ENCODE measurements around the gene GOLGA8N.
"Not testable (repeated sequence)": the region's sequence is repeated elsewhere in the genome, so short reads cannot be mapped to it uniquely, and the experiment has no call there.

The GOLGA8N gene

DNA sequence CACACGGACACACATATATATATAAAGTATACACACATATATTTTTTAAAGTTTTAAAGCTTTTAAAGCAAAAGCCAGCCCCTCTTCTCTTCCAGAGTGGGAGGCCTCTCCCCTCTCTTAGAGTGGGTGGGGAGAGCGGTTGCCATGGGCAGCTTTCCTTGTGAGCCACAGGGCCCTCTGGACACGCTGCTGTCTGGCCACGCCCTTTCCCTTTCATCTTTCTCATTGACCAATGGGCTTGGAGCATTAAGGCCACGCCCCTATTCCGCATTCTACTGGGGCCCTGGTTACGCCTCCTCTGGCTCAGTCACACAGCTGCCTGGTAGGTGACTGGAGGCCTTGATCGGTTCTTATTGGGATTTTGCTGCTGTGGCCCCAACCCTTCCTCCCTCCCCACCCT is at the start of gene GOLGA8N:
Gene GOLGA8N (plus strand): TSS at position 306 of the 400 bp plus-strand sequence.
- not testable (repeated sequence) for DNase-seq; H3K4me3 Mint-ChIP-seq; H3K27ac Mint-ChIP-seq; H3K36me3 Mint-ChIP-seq (ENCODE audit: low read depth); H3K4me1 Mint-ChIP-seq (ENCODE audit: low read depth); H3K9me3 Mint-ChIP-seq; H3K27me3 Mint-ChIP-seq

DNA sequence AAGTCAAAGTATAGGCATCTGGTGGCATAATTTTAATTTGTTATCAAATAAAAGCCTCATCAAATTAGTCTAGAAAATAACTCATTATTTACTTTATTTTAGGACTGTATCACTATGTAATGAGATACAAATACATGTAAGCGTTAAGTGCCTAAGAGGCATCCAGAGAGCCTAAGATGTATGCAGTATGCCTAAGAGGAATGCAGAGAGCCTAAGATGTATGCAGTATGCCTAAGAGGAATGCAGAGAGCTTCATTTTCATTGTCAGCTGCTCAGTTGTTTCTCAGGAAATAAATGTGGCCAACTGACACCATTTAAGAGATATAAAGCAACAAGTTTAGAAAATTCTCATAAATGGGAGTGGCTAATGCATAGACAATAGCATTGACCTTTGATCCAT is 49.8 kb upstream of the GOLGA8N start:
- not testable (repeated sequence) for H3K27me3 Mint-ChIP-seq; H3K9me3 Mint-ChIP-seq; DNase-seq; H3K4me3 Mint-ChIP-seq; H3K36me3 Mint-ChIP-seq (ENCODE audit: low read depth); H3K4me1 Mint-ChIP-seq (ENCODE audit: low read depth); H3K27ac Mint-ChIP-seq

DNA sequence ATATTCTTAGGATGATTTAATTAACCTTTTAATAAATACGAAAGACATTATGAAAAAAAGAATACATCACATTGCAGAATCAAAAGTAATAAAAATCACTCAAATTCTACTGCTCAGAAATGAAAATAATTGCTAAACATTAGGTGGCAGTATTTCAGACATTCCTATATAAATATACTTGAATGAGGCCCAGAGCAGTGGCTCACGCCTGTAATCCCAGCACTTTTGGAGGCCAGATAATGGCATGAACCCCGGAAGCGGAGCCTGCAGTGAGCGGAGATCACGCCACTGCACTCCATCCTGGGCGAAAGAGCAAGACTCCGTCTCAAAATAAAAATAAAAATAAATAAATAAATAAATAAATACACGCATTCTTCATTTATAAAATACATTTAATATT is 48.1 kb upstream of the GOLGA8N start:
- not testable (repeated sequence) for H3K4me3 Mint-ChIP-seq; H3K27ac Mint-ChIP-seq; H3K4me1 Mint-ChIP-seq (ENCODE audit: low read depth)

DNA sequence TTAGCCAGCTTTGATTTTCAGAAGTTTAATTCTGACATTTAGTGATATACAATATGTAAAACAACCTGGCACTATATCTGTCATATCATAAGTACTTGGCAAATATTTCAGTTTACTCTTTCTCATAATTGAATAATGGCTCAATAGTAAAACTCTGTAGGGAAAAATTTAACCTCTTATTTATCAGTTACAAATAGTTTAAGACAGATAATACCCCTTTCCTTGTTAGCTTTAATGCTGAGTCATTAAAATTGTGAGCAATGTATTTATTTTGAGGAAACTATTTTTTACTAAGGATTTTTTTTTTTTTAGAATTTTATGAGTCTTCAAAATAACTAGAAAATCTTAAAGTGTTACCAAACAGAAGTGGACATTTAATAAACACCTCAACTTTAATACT is 38.7 kb upstream of the GOLGA8N start:
- H3K9me3 Mint-ChIP-seq; H3K4me1 Mint-ChIP-seq (ENCODE audit: low read depth); H3K27ac Mint-ChIP-seq; DNase-seq; H3K27me3 Mint-ChIP-seq; H3K4me3 Mint-ChIP-seq; H3K36me3 Mint-ChIP-seq (ENCODE audit: low read depth): not testable (repeated sequence)

More for the DNA sequence above, 48.1 kb upstream of the GOLGA8N start:
- not testable (repeated sequence) for H3K27me3 Mint-ChIP-seq; H3K36me3 Mint-ChIP-seq (ENCODE audit: low read depth); H3K9me3 Mint-ChIP-seq; DNase-seq

DNA sequence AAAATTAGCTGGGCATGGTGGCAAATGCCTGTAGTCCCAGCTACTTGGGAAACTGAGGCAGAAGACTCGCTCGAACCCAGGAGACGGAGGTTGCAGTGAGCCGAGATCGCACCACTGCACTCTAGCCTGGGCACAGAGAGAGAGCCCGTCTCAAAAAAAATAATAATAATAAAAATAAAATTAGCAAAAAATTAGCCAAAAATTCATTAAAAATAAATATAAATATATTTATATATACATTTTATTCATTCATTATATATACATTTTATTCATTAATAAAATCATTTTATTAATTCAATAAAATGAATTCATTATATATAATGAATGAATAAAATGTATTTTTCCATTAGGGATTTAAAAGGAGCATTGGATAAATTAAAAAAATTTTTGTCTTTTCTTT is 31.1 kb upstream of the GOLGA8N start:
- H3K4me1 Mint-ChIP-seq (ENCODE audit: low read depth); H3K27ac Mint-ChIP-seq; H3K36me3 Mint-ChIP-seq (ENCODE audit: low read depth); DNase-seq; H3K27me3 Mint-ChIP-seq; H3K9me3 Mint-ChIP-seq; H3K4me3 Mint-ChIP-seq: not testable (repeated sequence)

DNA sequence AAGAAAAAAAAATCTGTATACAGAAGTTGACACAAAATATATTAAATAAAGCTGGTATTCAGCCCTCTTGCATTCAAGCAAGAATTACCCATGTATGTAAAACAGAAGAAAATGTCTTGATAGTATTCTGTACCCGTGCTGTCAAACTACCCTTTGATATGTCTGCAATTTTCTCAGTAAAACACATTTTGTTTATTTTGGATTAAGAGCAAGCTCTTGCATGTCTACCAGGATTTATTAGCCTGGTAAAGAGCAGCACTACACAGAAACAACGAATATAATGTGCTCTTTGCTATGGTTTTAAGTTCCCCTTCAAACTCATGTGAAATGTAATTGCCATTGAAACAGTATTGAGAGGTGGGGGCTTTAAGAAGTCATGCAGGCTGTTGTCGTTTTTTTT is 24.3 kb upstream of the GOLGA8N start:
- H3K27ac Mint-ChIP-seq; H3K9me3 Mint-ChIP-seq; H3K36me3 Mint-ChIP-seq (ENCODE audit: low read depth); H3K4me3 Mint-ChIP-seq; H3K4me1 Mint-ChIP-seq (ENCODE audit: low read depth); H3K27me3 Mint-ChIP-seq; DNase-seq: not testable (repeated sequence)

DNA sequence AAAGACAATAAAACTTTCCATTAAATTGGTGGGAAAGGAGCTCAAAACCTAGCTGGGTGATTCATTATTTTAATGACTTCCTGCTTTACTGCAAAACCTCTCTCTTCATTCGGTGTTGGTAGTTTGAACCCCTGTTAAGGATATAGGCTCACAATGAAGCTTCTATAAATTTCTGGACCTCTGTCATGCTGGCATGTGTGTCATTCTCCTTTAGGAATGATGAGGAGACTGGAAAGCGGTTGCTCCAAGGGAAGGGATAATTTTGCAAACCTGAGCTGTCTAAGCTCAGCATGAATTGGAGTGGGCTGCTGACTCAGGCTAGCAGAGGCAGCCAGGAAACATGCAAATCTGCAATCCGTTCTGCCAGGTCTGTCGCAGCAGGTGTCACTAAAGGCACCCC is 14.8 kb upstream of the GOLGA8N start:
- Mint-ChIP-seq H3K4me3 (peak overlapping the region; percentile 5), H3K27ac (peak overlapping the region; percentile 6)
- DNase-seq; H3K27me3 Mint-ChIP-seq; H3K4me1 Mint-ChIP-seq (ENCODE audit: low read depth); H3K9me3 Mint-ChIP-seq; H3K36me3 Mint-ChIP-seq (ENCODE audit: low read depth): not testable (repeated sequence)

DNA sequence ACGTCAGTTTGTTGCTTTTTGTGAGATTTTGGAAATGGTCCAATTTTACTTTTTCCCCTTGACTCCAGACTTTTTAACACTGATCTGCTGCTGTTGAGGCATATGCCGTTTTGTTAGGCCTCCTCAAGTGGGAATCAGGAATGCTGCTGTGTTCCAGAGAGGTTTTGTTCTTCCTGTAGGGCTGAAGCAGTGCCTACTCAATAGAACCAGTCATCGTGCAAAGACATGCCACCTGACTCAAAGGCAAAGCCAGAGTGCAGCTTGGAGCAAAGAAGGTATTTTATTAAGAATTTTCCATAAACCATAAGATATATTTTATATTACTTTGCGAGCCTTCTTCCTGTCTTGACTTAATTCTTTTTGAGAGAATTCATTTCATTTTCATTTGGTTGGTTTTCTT is 7.4 kb upstream of the GOLGA8N start:
- H3K4me1 Mint-ChIP-seq (ENCODE audit: low read depth); H3K9me3 Mint-ChIP-seq; H3K36me3 Mint-ChIP-seq (ENCODE audit: low read depth); H3K27me3 Mint-ChIP-seq; DNase-seq; H3K4me3 Mint-ChIP-seq; H3K27ac Mint-ChIP-seq: not testable (repeated sequence)

DNA sequence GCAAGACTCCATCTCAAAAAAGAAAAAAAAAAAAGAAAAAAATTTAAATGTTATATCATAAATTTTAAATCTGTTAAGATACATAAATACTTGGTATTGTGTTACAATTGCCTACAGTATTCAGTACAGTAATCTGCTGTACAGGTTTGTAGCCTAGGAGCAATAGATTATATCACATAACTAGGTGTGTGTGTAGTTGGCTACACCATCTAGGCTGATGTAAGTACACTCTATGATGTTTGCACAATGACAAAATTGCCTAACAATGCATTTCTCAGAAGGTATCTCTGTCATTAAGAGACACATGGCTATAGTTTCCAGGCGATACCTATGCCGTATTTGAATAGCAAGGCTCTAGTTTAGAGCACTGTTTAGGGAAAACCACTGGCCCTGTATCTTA is 16.3 kb downstream of the GOLGA8N start:
- not testable (repeated sequence) for H3K4me1 Mint-ChIP-seq (ENCODE audit: low read depth); H3K4me3 Mint-ChIP-seq; DNase-seq; H3K9me3 Mint-ChIP-seq; H3K27ac Mint-ChIP-seq; H3K36me3 Mint-ChIP-seq (ENCODE audit: low read depth); H3K27me3 Mint-ChIP-seq

DNA sequence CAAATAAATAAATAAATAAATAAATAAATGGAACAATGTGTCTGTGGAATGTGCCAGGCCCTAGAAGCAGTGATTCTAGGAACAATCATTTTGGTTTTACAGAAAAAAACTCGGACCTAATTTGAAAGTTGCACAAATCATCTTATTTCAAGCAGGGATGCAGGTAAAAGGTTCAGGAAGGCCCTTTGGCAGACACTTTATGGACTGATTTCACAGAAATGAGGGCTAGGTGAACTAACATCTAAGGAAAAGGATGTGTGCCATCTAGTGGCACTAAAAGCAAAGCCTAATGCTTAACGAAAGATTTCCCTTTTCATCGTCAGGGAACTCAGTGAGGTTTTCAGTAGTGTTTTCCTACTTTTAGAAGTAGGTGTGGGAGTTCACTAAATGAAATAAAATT is 17.5 kb downstream of the GOLGA8N start:
- H3K9me3 Mint-ChIP-seq; H3K36me3 Mint-ChIP-seq (ENCODE audit: low read depth); DNase-seq; H3K4me3 Mint-ChIP-seq; H3K27me3 Mint-ChIP-seq; H3K4me1 Mint-ChIP-seq (ENCODE audit: low read depth); H3K27ac Mint-ChIP-seq: not testable (repeated sequence)

DNA sequence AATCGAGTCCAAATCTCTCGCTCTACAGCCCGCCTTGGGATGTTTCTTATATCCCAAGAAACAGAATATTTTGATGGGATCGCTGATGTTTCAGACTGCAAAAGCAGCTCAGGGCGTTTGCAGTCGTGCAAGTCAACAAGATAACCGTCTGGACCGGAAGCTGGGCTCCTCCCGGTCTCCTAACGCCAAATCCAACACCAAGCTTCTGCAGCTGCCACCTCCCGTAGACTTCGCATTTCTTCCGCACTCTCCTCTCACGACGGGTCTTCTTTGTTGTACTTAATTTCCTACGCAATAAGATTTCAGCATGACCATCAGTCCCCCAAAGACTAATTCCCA is 21.4 kb downstream of the GOLGA8N start:
- not testable (repeated sequence) for H3K27me3 Mint-ChIP-seq

DNA sequence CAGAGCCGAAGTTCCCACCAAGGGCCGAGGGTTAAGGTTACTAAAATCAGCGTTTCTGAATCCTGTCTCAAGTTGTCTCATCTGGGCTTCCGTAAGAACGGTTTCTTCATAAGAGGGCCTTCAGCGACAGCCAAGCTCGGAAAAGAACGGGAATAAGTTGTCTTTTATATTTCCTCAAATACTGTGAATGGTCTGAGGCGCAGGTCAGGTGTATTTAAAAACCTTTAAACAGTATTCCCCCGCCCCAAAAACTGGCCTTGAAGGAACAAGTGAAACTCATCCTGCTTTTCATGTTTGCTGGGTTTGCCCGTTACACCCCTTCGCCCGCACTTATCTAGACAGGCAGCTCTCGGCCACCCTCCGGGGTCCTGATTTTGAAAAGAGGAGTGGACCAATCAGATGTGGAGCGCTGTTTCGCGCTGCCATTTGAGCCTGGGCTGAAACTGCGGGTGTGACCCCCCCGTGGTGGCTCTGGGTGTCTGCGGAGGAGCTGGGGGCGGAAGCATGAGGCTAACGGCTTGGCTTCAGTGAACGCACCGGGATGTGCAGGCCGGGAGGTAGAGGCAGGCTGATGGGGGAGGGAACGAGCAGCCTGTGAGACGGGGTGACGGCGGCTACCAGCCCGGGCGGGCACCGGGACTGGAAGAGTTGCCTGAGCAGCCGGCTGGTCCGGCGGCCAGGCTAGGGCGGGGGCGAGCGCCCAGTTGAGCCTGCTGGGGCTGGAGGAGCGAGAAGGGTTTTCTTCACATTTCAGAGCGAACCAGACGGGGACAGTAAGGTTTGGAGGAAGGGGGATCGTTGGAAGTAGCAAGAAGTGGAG is 22.0 kb downstream of the GOLGA8N start, which contains the start of gene ARHGAP11A:
Gene ARHGAP11A (plus strand): TSS at position 454 of the 820 bp plus-strand sequence. CDS start 708 bp downstream, outside the sequence.
- peak within 1 kb of the TSS; percentile 97 for H3K27ac Mint-ChIP-seq
- peak; percentile 87 for DNase-seq
- peaks cover 26% of the 10 kb centered on the region for H3K36me3 Mint-ChIP-seq (ENCODE audit: low read depth)
- H3K9me3 Mint-ChIP-seq, H3K27me3 Mint-ChIP-seq: not testable (repeated sequence)
- H3K4me3 Mint-ChIP-seq, result peak within 1 kb of the TSS; percentile 99
- H3K4me1 Mint-ChIP-seq (ENCODE audit: low read depth), result peaks cover 14% of the 10 kb centered on the region

More for the DNA sequence above, 21.4 kb downstream of the GOLGA8N start:
- not testable (repeated sequence) for H3K9me3 Mint-ChIP-seq, DNase-seq
- Mint-ChIP-seq H3K4me1 (ENCODE audit: low read depth) (peaks cover 14% of the 10 kb centered on the region), H3K4me3 (peak overlapping the region; percentile 99), H3K27ac (peak overlapping the region; percentile 97), H3K36me3 (ENCODE audit: low read depth) (peaks cover 26% of the 10 kb centered on the region)

DNA sequence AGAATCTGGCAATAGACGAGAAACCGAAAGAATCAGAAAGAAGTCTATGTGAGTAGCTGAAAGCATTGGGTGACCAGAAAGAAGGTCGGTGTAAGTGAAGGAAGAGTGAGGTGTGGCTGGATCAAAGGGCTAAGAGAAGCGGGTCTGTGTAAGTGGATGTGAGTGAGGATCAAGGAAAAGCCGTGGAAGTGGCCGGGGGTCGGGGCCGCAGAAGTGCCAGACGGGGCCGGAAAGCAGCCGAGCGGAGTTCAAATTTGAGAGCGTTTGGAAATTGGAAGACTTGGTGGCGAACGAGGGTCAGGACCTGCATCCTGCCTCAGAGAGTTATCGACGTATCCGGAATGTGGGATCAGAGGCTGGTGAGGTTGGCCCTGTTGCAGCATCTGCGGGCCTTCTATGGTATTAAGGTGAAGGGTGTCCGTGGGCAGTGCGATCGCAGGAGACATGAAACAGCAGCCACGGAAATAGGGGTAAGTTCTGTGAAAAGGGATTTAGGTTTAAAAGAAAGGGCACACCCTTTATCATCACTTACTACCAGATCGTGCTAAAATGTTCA is 22.7 kb downstream of the GOLGA8N start:
- Mint-ChIP-seq H3K4me1 (ENCODE audit: low read depth) (peaks cover 13% of the 10 kb centered on the region), H3K4me3 (peak overlapping the region; percentile 99), H3K27ac (peak overlapping the region; percentile 97), H3K36me3 (ENCODE audit: low read depth) (peaks cover 30% of the 10 kb centered on the region)
- H3K9me3 Mint-ChIP-seq, H3K27me3 Mint-ChIP-seq: not testable (repeated sequence)
- peak; percentile 38 for DNase-seq

DNA sequence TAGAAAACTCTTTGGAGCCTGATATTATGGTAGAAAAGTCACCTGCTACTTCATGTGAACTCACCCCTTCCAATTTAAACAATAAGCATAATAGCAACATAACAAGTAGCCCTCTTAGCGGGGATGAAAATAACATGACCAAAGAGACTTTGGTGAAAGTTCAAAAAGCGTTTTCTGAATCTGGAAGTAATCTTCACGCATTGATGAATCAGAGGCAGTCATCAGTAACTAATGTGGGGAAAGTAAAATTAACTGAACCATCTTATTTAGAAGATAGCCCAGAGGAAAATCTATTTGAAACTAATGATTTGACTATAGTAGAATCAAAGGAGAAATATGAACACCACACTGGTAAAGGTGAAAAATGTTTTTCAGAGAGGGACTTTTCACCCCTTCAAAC is 43.2 kb downstream of the GOLGA8N start:
- no peak for DNase-seq
- Mint-ChIP-seq H3K27me3 (no peaks in the 10 kb centered on the region), H3K36me3 (ENCODE audit: low read depth) (peaks cover 86% of the 10 kb centered on the region), H3K27ac (no peak overlapping the region), H3K4me1 (ENCODE audit: low read depth) (no peaks in the 10 kb centered on the region), H3K9me3 (no peaks in the 10 kb centered on the region), H3K4me3 (no peak overlapping the region)

DNA sequence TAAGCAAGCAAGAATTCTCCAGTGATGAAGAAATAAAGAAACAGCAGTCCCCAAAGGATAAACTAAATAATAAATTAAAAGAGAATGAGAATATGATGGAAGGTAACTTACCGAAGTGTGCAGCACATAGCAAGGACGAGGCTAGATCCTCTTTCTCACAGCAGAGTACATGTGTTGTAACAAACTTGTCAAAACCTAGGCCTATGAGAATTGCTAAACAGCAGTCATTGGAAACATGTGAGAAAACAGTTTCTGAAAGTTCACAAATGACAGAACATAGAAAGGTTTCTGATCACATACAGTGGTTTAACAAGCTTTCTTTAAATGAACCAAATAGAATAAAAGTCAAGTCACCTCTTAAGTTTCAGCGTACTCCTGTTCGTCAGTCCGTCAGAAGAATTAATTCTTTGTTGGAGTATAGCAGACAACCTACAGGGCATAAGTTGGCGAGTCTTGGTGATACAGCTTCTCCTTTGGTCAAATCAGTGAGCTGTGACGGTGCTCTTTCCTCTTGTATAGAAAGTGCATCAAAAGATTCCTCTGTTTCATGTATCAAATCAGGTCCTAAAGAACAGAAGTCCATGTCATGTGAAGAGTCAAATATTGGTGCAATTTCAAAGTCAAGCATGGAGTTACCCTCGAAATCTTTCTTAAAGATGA is 43.8 kb downstream of the GOLGA8N start:
- H3K4me1 Mint-ChIP-seq (ENCODE audit: low read depth), result no peaks in the 10 kb centered on the region
- no peak overlapping the region for H3K4me3 Mint-ChIP-seq
- peaks cover 80% of the 10 kb centered on the region for H3K36me3 Mint-ChIP-seq (ENCODE audit: low read depth)
- H3K9me3 Mint-ChIP-seq, result no peaks in the 10 kb centered on the region
- H3K27me3 Mint-ChIP-seq, result no peaks in the 10 kb centered on the region
- DNase-seq, result no peak
- no peak overlapping the region for H3K27ac Mint-ChIP-seq
